WI38 (cell line): ENCODE measurements around the gene ADCYAP1.

Experiments used
- H3K4me3 ChIP-seq: 2 replicates; pipeline ENCODE4 v1.5.1; 2011; ENCODE audit warnings: low read depth, mild to moderate bottlenecking, control low read depth, low read length
- CTCF ChIP-seq: IDR thresholded peaks from 2 replicates; pipeline ENCODE4 v1.5.1; 2012; ENCODE audit warnings: low read depth, mild to moderate bottlenecking, control low read depth, low read length

Gene ADCYAP1

GRCh38 chr18:887716-888115, 17.0 kb upstream of the ADCYAP1 start:
- H3K4me3 ChIP-seq = no peak overlapping the region
- no peak for TF ChIP-seq CTCF

GRCh38 chr18:892316-892715, 12.4 kb upstream of the ADCYAP1 start:
- no peak overlapping the region for H3K4me3 ChIP-seq
- no peak for TF ChIP-seq CTCF

- TF ChIP-seq CTCF = no peak
- H3K4me3 ChIP-seq = no peak overlapping the region
These were observed 8.4 kb upstream of the ADCYAP1 start for GRCh38 chr18:896315-896714.

- no peak overlapping the region for H3K4me3 ChIP-seq
- TF ChIP-seq CTCF = no peak
These were observed 2.9 kb upstream of the ADCYAP1 start for GRCh38 chr18:901761-902160.

- no peak for TF ChIP-seq CTCF
- no peak overlapping the region for H3K4me3 ChIP-seq
These were observed 2.4 kb upstream of the ADCYAP1 start for GRCh38 chr18:902229-902628.

GRCh38 chr18:903701-904100, 970 bp upstream of the ADCYAP1 start:
- no peak overlapping the region for H3K4me3 ChIP-seq

GRCh38 chr18:905307-905947, 756 bp downstream of the ADCYAP1 start:
- no peak for TF ChIP-seq CTCF
- H3K4me3 ChIP-seq = no peak overlapping the region

More at GRCh38 chr18:903701-904100, 970 bp upstream of the ADCYAP1 start:
- TF ChIP-seq CTCF = no peak
